ENCODE results near the gene MVK. TPM values are rescaled to one million over a fixed set of nuclear protein-coding genes. Genes with fewer than 3 reads are reported as not detected.

MVK gene
- total and polyA plus RNA-seq, 9 donors = 7.4 to 66.4 (median 18.6) TPM

DNA sequence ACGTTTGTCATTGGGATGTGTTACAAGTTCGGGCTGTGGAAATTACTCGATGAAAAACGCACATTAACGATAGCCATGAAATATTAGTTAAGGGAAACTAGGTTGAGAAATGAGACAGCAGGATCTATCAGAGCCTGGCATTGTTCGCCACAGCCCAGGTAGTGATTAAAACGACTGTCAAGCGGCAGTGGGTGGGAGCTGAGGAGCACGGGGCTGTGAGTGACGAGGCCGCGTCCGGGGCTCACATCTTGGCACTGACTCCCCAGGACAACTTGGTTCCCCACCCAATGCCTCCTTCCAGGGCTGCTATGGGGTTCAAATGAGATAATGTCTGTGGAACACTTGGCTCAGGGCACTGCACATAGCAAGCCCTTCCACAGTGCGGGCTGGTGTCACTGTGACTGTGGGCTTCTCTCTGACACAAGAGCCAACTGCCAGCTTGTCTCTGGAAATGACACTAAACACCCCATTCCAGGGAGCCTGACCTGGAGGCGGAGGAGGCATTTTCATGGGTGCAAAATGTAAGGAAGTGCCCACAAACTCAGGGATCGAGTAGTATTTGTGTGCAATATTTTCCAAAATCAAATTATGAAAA lies 19.6 kb upstream of the MVK start:
- Histone ChIP-seq H3K9me3 (no peaks in the 10 kb centered on the region), H3K27ac (no peak overlapping the region), H3K4me1 (ENCODE audit: insufficient read depth) (no peaks in the 10 kb centered on the region), H3K36me3 (no peaks in the 10 kb centered on the region), H3K27me3 (no peaks in the 10 kb centered on the region), H3K4me3 (no peak overlapping the region)
- TF ChIP-seq CTCF (IDR thresholded peaks at IDR 0.05) = no peak
- no peak for TF ChIP-seq POLR2A (IDR thresholded peaks at IDR 0.05)
- no peak for TF ChIP-seq EP300 (IDR thresholded peaks at IDR 0.05)
- DNase-seq = no peak
- 33 to 45% (median 41%) methylated on average over 16 of the region's 16 CpGs for WGBS, 3 donors
- intact Hi-C loops (cut with DNase I) = no loop called here

- no peaks in the 10 kb centered on the region for H3K27me3 ChIP-seq
- TF ChIP-seq POLR2A (IDR thresholded peaks at IDR 0.05) (no peak), CTCF (IDR thresholded peaks at IDR 0.05) (no peak), EP300 (IDR thresholded peaks at IDR 0.05) (no peak)
- H3K27ac ChIP-seq = no peak overlapping the region
- intact Hi-C loops (cut with DNase I) = no loop called here
- WGBS, 3 donors = 46 to 70% (median 48%) methylated on average over 6 of the region's 6 CpGs
- no peak overlapping the region for H3K4me3 ChIP-seq
- no peaks in the 10 kb centered on the region for H3K36me3 ChIP-seq
- H3K4me1 ChIP-seq (ENCODE audit: insufficient read depth) = no peaks in the 10 kb centered on the region
- DNase-seq = no peak
- H3K9me3 ChIP-seq = no peaks in the 10 kb centered on the region
These were observed 18.8 kb upstream of the MVK start for GRCh38 chr12:109554761-109555160.

DNA sequence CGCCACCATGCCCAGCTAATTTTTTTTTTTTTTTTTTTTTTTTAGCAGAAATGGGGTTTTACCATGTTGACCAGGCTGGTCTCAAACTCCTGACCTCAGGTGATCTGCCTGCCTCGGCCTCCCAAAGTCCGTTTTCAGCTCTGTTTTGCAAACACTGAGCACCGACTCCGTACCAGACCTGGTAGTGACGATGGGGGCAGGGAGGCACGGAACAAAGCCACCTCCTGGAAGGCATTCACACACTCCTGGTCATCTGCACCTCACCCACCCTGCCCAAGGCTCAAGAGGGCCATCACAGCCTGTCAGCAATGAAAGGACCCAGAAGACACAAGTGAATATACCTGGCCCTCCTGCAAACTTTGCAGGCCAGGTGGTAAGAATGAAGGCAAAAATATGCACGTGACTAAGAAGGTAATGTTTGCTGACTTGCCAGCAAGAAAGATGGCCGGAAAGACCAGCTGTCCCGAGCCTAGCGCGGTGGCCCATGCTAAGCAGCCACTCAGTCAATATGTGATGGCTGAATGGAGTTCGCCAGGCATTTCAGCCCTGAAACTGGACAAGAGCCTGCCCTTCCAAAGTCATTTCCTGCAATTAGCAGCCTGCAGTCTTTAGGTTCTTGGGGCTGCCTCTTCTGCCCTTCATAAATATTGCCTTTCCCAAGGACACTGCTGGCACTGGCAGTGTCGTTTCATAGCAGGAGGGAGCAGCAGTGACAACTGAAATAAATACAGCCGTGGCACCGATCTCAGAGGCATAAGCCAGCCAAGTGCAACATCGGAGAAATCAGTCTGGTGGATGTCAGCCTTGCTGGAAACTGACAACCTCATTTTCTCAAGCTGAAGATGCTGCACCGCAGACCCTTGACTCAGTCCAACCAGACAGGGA lies 17.9 kb upstream of the MVK start:
- H3K36me3 ChIP-seq = no peaks in the 10 kb centered on the region
- no peak overlapping the region for H3K27ac ChIP-seq
- DNase-seq = no peak
- 71 to 75% (median 71%) methylated on average over 18 of the region's 18 CpGs for WGBS, 3 donors
- no peaks in the 10 kb centered on the region for H3K27me3 ChIP-seq
- H3K9me3 ChIP-seq = no peaks in the 10 kb centered on the region
- no peaks in the 10 kb centered on the region for H3K4me1 ChIP-seq (ENCODE audit: insufficient read depth)
- TF ChIP-seq CTCF (IDR thresholded peaks at IDR 0.05) (no peak), POLR2A (IDR thresholded peaks at IDR 0.05) (no peak), EP300 (IDR thresholded peaks at IDR 0.05) (no peak)
- no peak overlapping the region for H3K4me3 ChIP-seq
- intact Hi-C loops (cut with DNase I) = no loop called here

GRCh38 chr12:109557200-109557599 lies 16.4 kb upstream of the MVK start:
- 87 to 88% (median 88%) methylated on average over 10 of the region's 10 CpGs for WGBS, 3 donors
- no peak for TF ChIP-seq EP300 (IDR thresholded peaks at IDR 0.05)
- TF ChIP-seq POLR2A (IDR thresholded peaks at IDR 0.05) = no peak
- TF ChIP-seq CTCF (IDR thresholded peaks at IDR 0.05) = no peak
- intact Hi-C loops (cut with DNase I) = no loop called here
- Histone ChIP-seq H3K27ac (no peak overlapping the region), H3K4me1 (ENCODE audit: insufficient read depth) (no peaks in the 10 kb centered on the region), H3K27me3 (no peaks in the 10 kb centered on the region), H3K4me3 (no peak overlapping the region), H3K36me3 (no peaks in the 10 kb centered on the region), H3K9me3 (no peaks in the 10 kb centered on the region)
- no peak for DNase-seq
